ENCODE results near the gene GKAP1. TPM values are rescaled to one million over a fixed set of nuclear protein-coding genes. Genes with fewer than 3 reads are reported as not detected.

GKAP1 gene
- total RNA-seq, 2 donors from 2014 or later, result 9.6 to 12.5 TPM

DNA sequence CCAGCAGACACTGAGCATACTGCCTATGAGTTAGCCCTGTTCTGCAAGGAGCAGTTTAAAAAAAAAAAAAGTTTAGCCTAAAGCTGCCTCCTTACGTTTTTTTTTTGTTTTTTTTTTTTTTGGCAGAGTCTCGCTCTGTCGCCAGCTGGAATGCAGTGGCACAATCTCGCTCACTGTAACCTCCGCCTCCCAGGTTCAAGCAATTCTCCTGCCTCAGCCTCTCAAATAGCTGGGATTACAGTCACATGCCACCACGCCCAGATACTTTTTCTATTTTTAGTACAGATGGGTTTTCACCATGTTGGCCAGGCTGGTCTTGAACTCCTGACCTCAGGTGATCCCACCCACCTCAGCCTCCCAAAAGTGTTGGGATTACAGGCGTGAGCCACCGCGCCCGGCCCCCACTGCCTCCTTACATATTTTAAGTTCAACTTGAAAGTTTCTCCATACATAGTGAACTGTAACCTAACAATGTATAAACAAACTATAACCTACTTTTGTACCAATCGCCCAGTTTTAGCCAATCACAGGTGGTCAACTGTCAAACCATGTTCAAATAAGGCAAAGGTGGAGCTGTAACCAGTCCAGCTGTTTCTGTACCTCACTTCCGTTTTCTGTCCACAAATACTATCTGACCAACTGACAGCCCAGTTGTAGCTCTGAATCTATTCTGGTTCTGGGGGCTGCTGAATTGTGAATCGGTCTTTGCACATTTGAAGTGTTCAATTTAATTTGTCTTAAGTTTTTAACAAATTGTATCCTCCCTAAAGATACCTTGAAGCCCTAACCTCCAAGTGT lies 17.1 kb downstream of the GKAP1 start:
- no peak overlapping the region for H3K27ac ChIP-seq
- H3K4me1 ChIP-seq, result no peaks in the 10 kb centered on the region
- TF ChIP-seq, protein P1, sequence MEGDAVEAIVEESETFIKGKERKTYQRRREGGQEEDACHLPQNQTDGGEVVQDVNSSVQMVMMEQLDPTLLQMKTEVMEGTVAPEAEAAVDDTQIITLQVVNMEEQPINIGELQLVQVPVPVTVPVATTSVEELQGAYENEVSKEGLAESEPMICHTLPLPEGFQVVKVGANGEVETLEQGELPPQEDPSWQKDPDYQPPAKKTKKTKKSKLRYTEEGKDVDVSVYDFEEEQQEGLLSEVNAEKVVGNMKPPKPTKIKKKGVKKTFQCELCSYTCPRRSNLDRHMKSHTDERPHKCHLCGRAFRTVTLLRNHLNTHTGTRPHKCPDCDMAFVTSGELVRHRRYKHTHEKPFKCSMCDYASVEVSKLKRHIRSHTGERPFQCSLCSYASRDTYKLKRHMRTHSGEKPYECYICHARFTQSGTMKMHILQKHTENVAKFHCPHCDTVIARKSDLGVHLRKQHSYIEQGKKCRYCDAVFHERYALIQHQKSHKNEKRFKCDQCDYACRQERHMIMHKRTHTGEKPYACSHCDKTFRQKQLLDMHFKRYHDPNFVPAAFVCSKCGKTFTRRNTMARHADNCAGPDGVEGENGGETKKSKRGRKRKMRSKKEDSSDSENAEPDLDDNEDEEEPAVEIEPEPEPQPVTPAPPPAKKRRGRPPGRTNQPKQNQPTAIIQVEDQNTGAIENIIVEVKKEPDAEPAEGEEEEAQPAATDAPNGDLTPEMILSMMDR (IDR thresholded peaks at IDR 0.05), result no peak
- no peaks in the 10 kb centered on the region for H3K27me3 ChIP-seq
- peaks cover 22% of the 10 kb centered on the region for H3K36me3 ChIP-seq
- DNase-seq (ENCODE audit: low spot score), result no peak
- H3K9me3 ChIP-seq, result no peaks in the 10 kb centered on the region
- no peak overlapping the region for H3K4me3 ChIP-seq

DNA sequence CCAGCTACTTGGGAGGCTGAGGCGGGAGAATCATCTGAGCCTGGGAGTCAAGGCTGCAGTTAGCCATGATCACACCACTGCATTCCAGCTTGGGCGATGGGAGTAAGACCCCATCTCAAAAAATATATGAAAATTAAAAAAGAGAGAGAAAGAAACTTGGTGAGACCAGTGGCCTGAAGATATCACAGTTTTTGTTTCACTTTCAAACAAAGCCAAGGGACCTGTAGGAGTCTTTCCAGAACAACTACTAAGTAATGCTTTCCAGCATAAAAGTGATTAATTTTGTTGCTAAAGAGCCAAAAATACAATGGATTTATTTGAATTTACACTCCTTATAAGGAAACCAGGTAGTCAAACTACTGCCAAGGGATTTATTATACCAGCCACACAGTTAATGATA lies 23.5 kb downstream of the GKAP1 start:
- Histone ChIP-seq H3K36me3 (peaks cover 28% of the 10 kb centered on the region), H3K4me1 (no peaks in the 10 kb centered on the region), H3K9me3 (no peaks in the 10 kb centered on the region), H3K4me3 (no peak overlapping the region), H3K27ac (no peak overlapping the region), H3K27me3 (no peaks in the 10 kb centered on the region)
- TF ChIP-seq, protein P1 (IDR thresholded peaks at IDR 0.05), result no peak
- DNase-seq (ENCODE audit: low spot score), result no peak

DNA sequence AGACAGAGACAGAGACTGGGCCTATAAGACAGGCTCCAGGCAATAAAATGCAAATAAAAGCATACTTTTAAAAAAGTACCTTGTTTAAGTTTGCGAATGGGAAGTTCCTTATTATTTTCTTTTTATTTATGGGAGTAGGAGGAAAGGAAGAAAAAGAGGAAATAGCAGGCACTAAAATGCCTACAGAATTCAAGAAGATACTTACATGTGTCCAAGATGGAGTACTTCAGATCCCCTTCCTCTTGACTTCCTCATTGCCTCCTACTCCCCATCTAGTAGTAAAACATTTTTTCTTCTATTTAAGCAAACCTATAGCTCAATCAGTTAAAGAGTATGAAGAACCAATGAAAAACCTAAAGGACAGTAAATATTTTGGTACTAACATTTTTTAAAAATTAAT lies 24.8 kb downstream of the GKAP1 start:
- Histone ChIP-seq H3K27me3 (no peaks in the 10 kb centered on the region), H3K9me3 (no peaks in the 10 kb centered on the region), H3K27ac (no peak overlapping the region), H3K4me3 (no peak overlapping the region), H3K4me1 (no peaks in the 10 kb centered on the region), H3K36me3 (peaks cover 20% of the 10 kb centered on the region)
- DNase-seq (ENCODE audit: low spot score), result no peak
- TF ChIP-seq, protein P1 (IDR thresholded peaks at IDR 0.05), result no peak

DNA sequence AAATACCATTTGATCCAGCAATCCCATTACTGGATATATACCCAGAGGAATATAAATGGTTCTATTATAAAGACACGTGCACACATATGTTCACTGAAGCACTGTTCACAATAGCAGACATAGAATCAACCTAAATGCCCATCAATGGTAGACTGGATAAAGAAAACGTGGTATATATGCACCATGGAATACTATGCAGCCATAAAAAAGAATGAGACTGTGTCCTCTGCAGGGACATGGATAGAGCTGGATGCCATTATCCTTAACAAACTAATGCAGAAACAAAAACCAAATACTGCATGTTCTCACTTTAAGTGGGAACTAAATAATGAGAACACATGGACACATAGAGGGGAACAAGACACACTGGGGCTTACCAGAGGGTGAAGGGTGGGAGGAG lies 39.4 kb downstream of the GKAP1 start:
- TF ChIP-seq, protein P1 (IDR thresholded peaks at IDR 0.05), result no peak
- Histone ChIP-seq H3K9me3 (no peaks in the 10 kb centered on the region), H3K4me3 (no peak overlapping the region), H3K27ac (no peak overlapping the region), H3K36me3 (peaks cover 2% of the 10 kb centered on the region), H3K27me3 (no peaks in the 10 kb centered on the region), H3K4me1 (no peaks in the 10 kb centered on the region)
- DNase-seq (ENCODE audit: low spot score), result no peak

DNA sequence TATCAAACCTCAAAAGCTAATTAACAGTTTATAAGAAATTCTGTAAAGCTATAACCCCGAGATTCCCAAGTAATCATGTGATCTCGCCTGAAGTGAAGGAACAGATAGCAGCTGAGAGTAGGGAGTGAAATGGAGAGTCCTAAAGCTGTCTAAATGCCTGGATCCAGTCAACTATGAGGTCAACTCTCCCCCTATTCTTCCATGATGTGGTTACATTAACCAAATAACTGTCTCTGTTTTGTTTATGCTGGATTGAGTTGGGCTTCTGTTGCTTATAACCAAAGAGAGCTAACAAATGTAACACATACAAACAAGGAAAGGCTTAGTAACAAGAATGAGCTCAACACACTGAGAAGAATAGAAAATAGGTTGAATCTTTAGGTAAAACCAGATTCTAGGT lies 41.6 kb downstream of the GKAP1 start:
- Histone ChIP-seq H3K36me3 (no peaks in the 10 kb centered on the region), H3K27me3 (no peaks in the 10 kb centered on the region)

More for the DNA sequence above, 41.6 kb downstream of the GKAP1 start:
- TF ChIP-seq, protein P1 (IDR thresholded peaks at IDR 0.05), result no peak
- DNase-seq (ENCODE audit: low spot score), result no peak
- Histone ChIP-seq H3K9me3 (no peaks in the 10 kb centered on the region), H3K27ac (no peak overlapping the region), H3K4me3 (no peak overlapping the region), H3K4me1 (no peaks in the 10 kb centered on the region)
